H1 (cell line): ENCODE results near the gene PAQR8. TPM values are rescaled to one million over a fixed set of nuclear protein-coding genes. Genes with fewer than 3 reads are reported as not detected.

Experiments
- CTCF ChIA-PET: fragments of 300-600 bp; sonication (Branson Sonifier 250); formaldehyde crosslinking; loops from one replicate; lab custom pipeline; 2021; ENCODE audit not compliant: partially characterized antibody; lab: Charles Lee
- POLR2A ChIA-PET: fragments of 300-600 bp; sonication (Branson Sonifier 250); formaldehyde crosslinking; loops from one replicate; lab custom pipeline; 2021; ENCODE audit warnings: inconsistent platforms; ENCODE audit not compliant: partially characterized antibody; lab: Charles Lee
- DNase-seq, 2 experiments: peaks; one replicate each; pipeline versions ENCODE4 v3.0.0 to v3.0.0-alpha.2; 2010 to 2022; ENCODE audit warnings: low spot score in 2 of 2, low read depth in 1 of 2, mixed read lengths in 1 of 2
- FAIRE-seq: peaks from 2 replicates; lab custom pipeline; 2011; peaks lifted over from hg19 to GRCh38; lab: Jason Lieb, UNC
- H2AFZ ChIP-seq: 2 replicates; pipeline ENCODE4 v1.8.1; 2012; ENCODE audit warnings: low read length, inconsistent platforms
- H2AK5ac ChIP-seq: 2 replicates; pipeline ENCODE4 v1.6.1; 2013; ENCODE audit warnings: low read depth, low read length
- H2BK120ac ChIP-seq: replicated peaks from 2 replicates; pipeline ENCODE3; 2013; ENCODE audit warnings: low read depth, low read length, inconsistent platforms
- H2BK12ac ChIP-seq: 2 replicates; pipeline ENCODE4 v1.6.1; 2013; ENCODE audit warnings: low read depth, low read length
- H2BK15ac ChIP-seq: 2 replicates; pipeline ENCODE4 v1.6.1; 2013; ENCODE audit warnings: low read length
- H2BK20ac ChIP-seq: 2 replicates; pipeline ENCODE4 v1.6.1; 2013; ENCODE audit warnings: low read length
- H2BK5ac ChIP-seq: 2 replicates; pipeline ENCODE4 v1.6.1; 2013; ENCODE audit warnings: low read depth, low read length
- H3K14ac ChIP-seq: 2 replicates; pipeline ENCODE4 v1.6.1; 2013; ENCODE audit warnings: inconsistent platforms; ENCODE audit not compliant: insufficient read length
- H3K18ac ChIP-seq: 2 replicates; pipeline ENCODE4 v1.6.1; 2013; ENCODE audit warnings: low read length; ENCODE audit errors: extremely low read depth
- H3K23ac ChIP-seq: 2 replicates; pipeline ENCODE4 v1.6.1; 2013; ENCODE audit warnings: inconsistent platforms; ENCODE audit not compliant: insufficient read length
- H3K23me2 ChIP-seq: 2 replicates; pipeline ENCODE4 v1.6.1; 2013; ENCODE audit warnings: low read depth, low read length
- H3K27ac ChIP-seq: 2 replicates; pipeline ENCODE4 v1.6.1; 2011; ENCODE audit warnings: low read depth, low read length, inconsistent platforms
- H3K27me3 ChIP-seq, 4 experiments: replicated peaks in 1 of 4; 1 replicate in 1 of 4; 2 replicates in 3 of 4; pipeline versions ENCODE4 v1.6.1 to v1.8.1; 2011 to 2013; ENCODE audit warnings: low read length in 3 of 4, mild to moderate bottlenecking in 3 of 4, inconsistent platforms in 2 of 4, mixed read lengths in 2 of 4, moderate library complexity in 1 of 4; ENCODE audit not compliant: control insufficient read depth in 3 of 4, insufficient read depth in 3 of 4; ENCODE audit errors: extremely low read depth in 1 of 4
- H3K36me3 ChIP-seq, 4 experiments: 2 replicates each; pipeline versions ENCODE4 v1.6.1 to v1.8.1; 2011 to 2013; ENCODE audit warnings: mild to moderate bottlenecking in 4 of 4, low read length in 3 of 4, moderate library complexity in 2 of 4, control low read depth in 1 of 4, inconsistent platforms in 1 of 4; ENCODE audit not compliant: insufficient read depth in 4 of 4, control insufficient read depth in 2 of 4
- H3K4ac ChIP-seq: replicated peaks from 2 replicates; pipeline ENCODE3; 2013; ENCODE audit warnings: low read length, low read depth, mixed read lengths, inconsistent platforms; ENCODE audit not compliant: insufficient read length
- H3K4me1 ChIP-seq, 4 experiments: replicated peaks in 1 of 4; 1 replicate in 1 of 4; 2 replicates in 3 of 4; pipeline versions ENCODE4 v1.6.1 to v1.8.1; 2011 to 2013; ENCODE audit warnings: low read length in 3 of 4, inconsistent platforms in 2 of 4, mixed read lengths in 1 of 4; ENCODE audit not compliant: insufficient read depth in 4 of 4, control insufficient read depth in 3 of 4
- H3K4me2 ChIP-seq, 2 experiments: 2 replicates each; pipeline versions ENCODE4 v1.6.1 to v1.8.1; 2011 to 2013; ENCODE audit warnings: low read depth in 2 of 2, low read length in 2 of 2, control low read depth in 1 of 2, inconsistent platforms in 1 of 2, mild to moderate bottlenecking in 1 of 2; ENCODE audit not compliant: insufficient read depth in 1 of 2
- H3K4me3 ChIP-seq, 4 experiments: fragments of 200-600, 300-600 bp in 1 of 4; sonication (generic), shearing (Covaris generic), sonication (Bioruptor Twin) in 1 of 4; 2 replicates each; pipeline versions ENCODE4 v1.5.1 to v1.8.1; 2011 to 2016; ENCODE audit warnings: low read length in 4 of 4, low read depth in 3 of 4, control low read depth in 2 of 4, inconsistent platforms in 2 of 4, mild to moderate bottlenecking in 2 of 4, mixed read lengths in 1 of 4, moderate library complexity in 1 of 4; ENCODE audit not compliant: insufficient read depth in 2 of 4; ENCODE audit errors: extremely low read depth in 1 of 4
- H3K56ac ChIP-seq: replicated peaks from 2 replicates; pipeline ENCODE3; 2013; ENCODE audit warnings: low read depth, mild to moderate bottlenecking, mixed read lengths, low read length, inconsistent platforms; ENCODE audit not compliant: insufficient read length
- H3K79me1 ChIP-seq: 2 replicates; pipeline ENCODE4 v1.6.1; 2013; ENCODE audit warnings: low read depth, low read length, control low read depth
- H3K79me2 ChIP-seq, 2 experiments: 2 replicates each; pipeline versions ENCODE4 v1.6.1 to v1.8.1; 2012 to 2013; ENCODE audit warnings: low read length in 2 of 2, mild to moderate bottlenecking in 2 of 2, inconsistent platforms in 1 of 2; ENCODE audit not compliant: insufficient read depth in 2 of 2, control insufficient read depth in 1 of 2
- H3K9ac ChIP-seq, 4 experiments: replicated peaks in 1 of 4; 1 replicate in 1 of 4; 2 replicates in 3 of 4; pipeline versions ENCODE4 v1.6.1 to v1.8.1; 2011 to 2013; ENCODE audit warnings: low read depth in 3 of 4, low read length in 3 of 4, control low read depth in 2 of 4, mild to moderate bottlenecking in 2 of 4, moderate library complexity in 2 of 4, inconsistent platforms in 1 of 4; ENCODE audit errors: extremely low read depth in 1 of 4
- H3K9me3 ChIP-seq, 2 experiments: 2 replicates each; pipeline versions ENCODE4 v1.6.1 to v1.8.1; 2012 to 2013; ENCODE audit warnings: mild to moderate bottlenecking in 2 of 2, moderate library complexity in 2 of 2, control low read depth in 1 of 2, inconsistent platforms in 1 of 2, low read depth in 1 of 2, low read length in 1 of 2, mixed read lengths in 1 of 2; ENCODE audit not compliant: insufficient read depth in 2 of 2
- H4K20me1 ChIP-seq, 2 experiments: replicated peaks in 1 of 2; 2 replicates each; pipeline versions ENCODE3 to v1.8.1; 2011 to 2013; ENCODE audit warnings: inconsistent platforms in 2 of 2, low read length in 2 of 2, mild to moderate bottlenecking in 1 of 2; ENCODE audit not compliant: insufficient read depth in 2 of 2, control insufficient read depth in 1 of 2
- H4K5ac ChIP-seq: 2 replicates; pipeline ENCODE4 v1.6.1; 2013; ENCODE audit warnings: low read length, low read depth, mixed read lengths, inconsistent platforms; ENCODE audit not compliant: insufficient read length
- H4K8ac ChIP-seq: 2 replicates; pipeline ENCODE4 v1.8.0; 2013; ENCODE audit warnings: mild to moderate bottlenecking, moderate library complexity, low read length, inconsistent platforms; ENCODE audit not compliant: insufficient read depth; ENCODE audit errors: extremely low read depth
- H4K91ac ChIP-seq: replicated peaks from 2 replicates; pipeline ENCODE3; 2013; ENCODE audit warnings: low read length, mixed read lengths, inconsistent platforms; ENCODE audit not compliant: insufficient read length
- ASH2L ChIP-seq: fragments of 200-600, 300-600 bp; sonication (generic); IDR thresholded peaks from one replicate; pipeline ENCODE4 v1.7.1; 2017; ENCODE audit warnings: low read length
- CTBP2 ChIP-seq: IDR thresholded peaks from 2 replicates; pipeline ENCODE4 v1.7.0; 2011; ENCODE audit warnings: borderline replicate concordance, mild to moderate bottlenecking, moderate library complexity, mixed read lengths, low read length; ENCODE audit not compliant: insufficient read depth, insufficient read length
- WGBS, 2 experiments: shearing (Covaris generic) in 1 of 2; methylation state at CpG; one replicate each; pipeline versions ENCODE4 v1.1.6 to v1.1.7; 2013 to 2015; ENCODE audit warnings: low lambda C conversion rate in 2 of 2, mixed read lengths in 2 of 2, inconsistent platforms in 1 of 2, low coverage in 1 of 2, missing lambda C conversion rate in 1 of 2; ENCODE audit not compliant: insufficient replicate concordance in 2 of 2, insufficient coverage in 1 of 2, insufficient read length in 1 of 2; ENCODE audit errors: extremely low coverage in 1 of 2, missing lambda C conversion rate in 1 of 2; 5-methylcytosine and 5-hydroxymethylcytosine counted together
- polyA plus RNA-seq, 7 experiments: library from polyadenylated mRNA; depleted of rRNA in 3 of 7; stranded (reverse) in 5 of 7; unstranded in 2 of 7; fragments of >200 nt in 5 of 7; fragments of 200-250 nt in 2 of 7; gene quantifications; 1 replicate in 5 of 7; 2 replicates in 1 of 7; 4 replicates in 1 of 7; pipeline versions ENCODE4 v1.2.1 to v1.2.3, GENCODE V29; 2011 to 2013; ENCODE audit warnings: missing spikeins in 2 of 7, mixed read lengths in 2 of 7
- total RNA-seq: library from RNA; stranded (reverse); fragmentation: NEBNext Ultra II Directional; extraction: Animal tissue kit (Norgen Biotek cat#: 25700); gene quantifications from 2 replicates; pipeline ENCODE4 v1.2.1, GENCODE V29; 2021

PAQR8 gene
- total and polyA plus RNA-seq, 2 of the 8 experiments (the other 6 are each of a cell fraction or from before 2014, with no cell fraction given), result 7.6 to 9.6 TPM

DNA sequence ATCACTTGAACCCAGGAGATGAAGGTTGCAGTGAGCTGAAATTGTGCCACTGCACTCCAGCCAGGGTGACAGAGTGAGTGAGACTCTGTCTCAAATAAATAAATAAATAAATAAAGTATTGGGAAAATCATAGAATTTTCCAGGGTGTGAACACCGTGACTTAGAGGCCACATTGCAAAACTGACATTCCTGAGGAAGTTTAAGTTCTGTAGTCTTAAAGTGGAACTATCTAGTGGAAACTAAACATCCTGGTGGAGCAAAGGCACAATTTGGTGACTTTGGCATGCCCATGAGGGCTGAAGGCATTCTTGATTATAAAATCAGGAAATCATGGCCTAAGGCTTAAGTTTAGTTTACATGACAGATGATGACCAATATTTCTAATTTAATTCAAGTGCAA lies 44.7 kb upstream of the PAQR8 start:
- Histone ChIP-seq H3K36me3 (no peaks in the 10 kb centered on the region), H3K27ac (no peak overlapping the region), H3K14ac (no peak overlapping the region), H3K23ac (no peak overlapping the region), H2BK12ac (no peak overlapping the region), H3K4me3 (no peak overlapping the region), H3K9ac (no peak overlapping the region), H4K20me1 (no peaks in the 10 kb centered on the region), H3K4me1 (no peaks in the 10 kb centered on the region), H2BK5ac (no peak overlapping the region), H3K9me3 (no peaks in the 10 kb centered on the region), H4K91ac (no peak overlapping the region), H3K56ac (no peak overlapping the region), H2AFZ (no peak overlapping the region), H2BK15ac (no peak overlapping the region), H3K27me3 (no peaks in the 10 kb centered on the region), H2AK5ac (no peak overlapping the region), H3K23me2 (no peaks in the 10 kb centered on the region), H2BK20ac (no peak overlapping the region), H3K4ac (no peak overlapping the region), H3K79me1 (no peaks in the 10 kb centered on the region), H4K5ac (no peak overlapping the region), H3K18ac (no peak overlapping the region), H4K8ac (no peak overlapping the region), H3K79me2 (no peaks in the 10 kb centered on the region), H2BK120ac (no peak overlapping the region), H3K4me2 (no peak overlapping the region)
- ChIA-PET CTCF (interaction anchor here (1.3 to 1.5 kb wide), 2 partner anchors 83 to 153 kb away, joined by 3 to 5 read pairs; no protein-coding TSS in a partner anchor), POLR2A (no interaction called here)
- FAIRE-seq (no peak), DNase-seq (no peak)
- WGBS, 2 experiments, result 75% methylated on average over 1 of the region's 1 CpG; no CpG with 5 or more reads in 1 of the 2 experiments
- TF ChIP-seq CTBP2 (no peak), ASH2L (no peak)
